Ishikawa (cell line): Measurements from ENCODE around the gene CNNM1.

Source experiments
- CEBPB ChIP-seq: IDR thresholded peaks from 2 replicates; pipeline ENCODE4 v1.6.1; 2012
- CREB1 ChIP-seq: IDR thresholded peaks from 2 replicates; pipeline ENCODE4 v1.6.1; 2012; ENCODE audit warnings: low read depth
- EGR1 ChIP-seq: IDR thresholded peaks from 2 replicates; pipeline ENCODE4 v1.6.1; 2012
- EP300 ChIP-seq: IDR thresholded peaks from 2 replicates; pipeline ENCODE4 v1.6.1; 2012; ENCODE audit warnings: borderline replicate concordance
- FOXM1 ChIP-seq: IDR thresholded peaks from 2 replicates; pipeline ENCODE4 v1.6.1; 2012; ENCODE audit warnings: low read depth, borderline replicate concordance
- NFIC ChIP-seq: IDR thresholded peaks from 2 replicates; pipeline ENCODE4 v1.6.1; 2012
- RAD21 ChIP-seq: IDR thresholded peaks from 2 replicates; pipeline ENCODE4 v1.6.1; 2012; ENCODE audit warnings: low read depth
- TAF1 ChIP-seq: IDR thresholded peaks from 2 replicates; pipeline ENCODE4 v1.6.1; 2012; ENCODE audit warnings: low read depth, mild to moderate bottlenecking
- TCF12 ChIP-seq: IDR thresholded peaks from 2 replicates; pipeline ENCODE4 v1.6.1; 2012; ENCODE audit warnings: low read depth
- TEAD4 ChIP-seq: IDR thresholded peaks from 2 replicates; pipeline ENCODE4 v1.6.1; 2012
- YY1 ChIP-seq: IDR thresholded peaks from 2 replicates; pipeline ENCODE4 v1.6.1; 2012; ENCODE audit warnings: low read depth
- ZBTB7A ChIP-seq: IDR thresholded peaks from 2 replicates; pipeline ENCODE4 v1.6.1; 2012; ENCODE audit warnings: low read depth
- TF ChIP-seq, protein P1 (sequence below): IDR thresholded peaks from 2 replicates; pipeline ENCODE4 v1.6.1; 2012; ENCODE audit warnings: low read depth, mild to moderate bottlenecking
- TF ChIP-seq, protein P2 (sequence below): IDR thresholded peaks from 2 replicates; pipeline ENCODE4 v1.6.1; 2012
- TF ChIP-seq, protein P3 (sequence below): IDR thresholded peaks from 2 replicates; pipeline ENCODE4 v1.6.1; 2012

CNNM1 gene

DNA sequence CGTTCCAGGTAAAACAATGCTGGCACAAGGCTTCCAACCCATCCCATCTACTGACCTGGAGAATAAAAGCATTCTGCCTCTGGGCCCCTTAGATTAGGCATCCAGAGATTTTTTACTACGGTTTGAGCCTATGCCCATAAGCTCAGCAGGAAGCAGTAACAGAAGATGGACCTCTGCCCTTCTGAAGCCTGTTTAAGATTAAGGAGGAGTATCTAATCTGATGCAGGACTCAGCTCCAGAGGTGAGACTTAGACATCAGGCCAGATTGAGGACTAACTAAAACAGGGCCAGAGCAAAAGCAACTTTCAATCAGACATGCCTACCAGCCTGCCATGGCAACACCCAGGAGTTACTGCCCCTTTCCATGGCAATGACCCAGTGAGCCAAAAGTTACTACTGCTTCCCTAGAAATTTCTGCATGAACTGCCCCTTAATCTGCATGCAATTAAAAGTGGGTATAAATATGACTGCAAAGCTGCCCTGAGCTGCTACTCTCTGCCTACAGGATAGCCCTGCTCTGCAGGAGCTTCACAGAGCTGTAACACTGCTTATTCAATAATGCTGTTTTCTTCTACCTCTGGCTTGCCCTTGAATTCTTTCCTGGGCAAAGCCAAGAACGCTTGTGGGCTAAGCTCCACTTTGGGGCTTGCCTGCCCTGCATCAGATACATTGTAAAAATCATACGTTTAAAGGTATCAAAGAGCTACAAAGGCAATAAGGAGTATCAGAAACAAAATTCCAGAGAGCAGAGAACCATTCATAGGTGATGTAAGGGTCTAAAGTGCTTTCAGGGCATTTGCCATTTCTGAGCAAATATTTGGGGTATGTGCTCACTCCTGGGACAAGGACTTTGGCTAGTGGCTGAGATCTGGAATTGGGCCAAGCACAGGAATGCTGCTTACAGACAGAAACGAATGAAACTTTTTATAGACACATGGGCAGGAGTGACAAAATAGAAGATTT is 25.0 kb upstream of the CNNM1 start:
- TF ChIP-seq YY1 (no peak), CEBPB (no peak), TEAD4 (no peak)
- TF ChIP-seq, protein P1, sequence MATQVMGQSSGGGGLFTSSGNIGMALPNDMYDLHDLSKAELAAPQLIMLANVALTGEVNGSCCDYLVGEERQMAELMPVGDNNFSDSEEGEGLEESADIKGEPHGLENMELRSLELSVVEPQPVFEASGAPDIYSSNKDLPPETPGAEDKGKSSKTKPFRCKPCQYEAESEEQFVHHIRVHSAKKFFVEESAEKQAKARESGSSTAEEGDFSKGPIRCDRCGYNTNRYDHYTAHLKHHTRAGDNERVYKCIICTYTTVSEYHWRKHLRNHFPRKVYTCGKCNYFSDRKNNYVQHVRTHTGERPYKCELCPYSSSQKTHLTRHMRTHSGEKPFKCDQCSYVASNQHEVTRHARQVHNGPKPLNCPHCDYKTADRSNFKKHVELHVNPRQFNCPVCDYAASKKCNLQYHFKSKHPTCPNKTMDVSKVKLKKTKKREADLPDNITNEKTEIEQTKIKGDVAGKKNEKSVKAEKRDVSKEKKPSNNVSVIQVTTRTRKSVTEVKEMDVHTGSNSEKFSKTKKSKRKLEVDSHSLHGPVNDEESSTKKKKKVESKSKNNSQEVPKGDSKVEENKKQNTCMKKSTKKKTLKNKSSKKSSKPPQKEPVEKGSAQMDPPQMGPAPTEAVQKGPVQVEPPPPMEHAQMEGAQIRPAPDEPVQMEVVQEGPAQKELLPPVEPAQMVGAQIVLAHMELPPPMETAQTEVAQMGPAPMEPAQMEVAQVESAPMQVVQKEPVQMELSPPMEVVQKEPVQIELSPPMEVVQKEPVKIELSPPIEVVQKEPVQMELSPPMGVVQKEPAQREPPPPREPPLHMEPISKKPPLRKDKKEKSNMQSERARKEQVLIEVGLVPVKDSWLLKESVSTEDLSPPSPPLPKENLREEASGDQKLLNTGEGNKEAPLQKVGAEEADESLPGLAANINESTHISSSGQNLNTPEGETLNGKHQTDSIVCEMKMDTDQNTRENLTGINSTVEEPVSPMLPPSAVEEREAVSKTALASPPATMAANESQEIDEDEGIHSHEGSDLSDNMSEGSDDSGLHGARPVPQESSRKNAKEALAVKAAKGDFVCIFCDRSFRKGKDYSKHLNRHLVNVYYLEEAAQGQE = no peak
- TF ChIP-seq, protein P2, sequence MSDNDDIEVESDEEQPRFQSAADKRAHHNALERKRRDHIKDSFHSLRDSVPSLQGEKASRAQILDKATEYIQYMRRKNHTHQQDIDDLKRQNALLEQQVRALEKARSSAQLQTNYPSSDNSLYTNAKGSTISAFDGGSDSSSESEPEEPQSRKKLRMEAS = no peak

GRCh38 chr10:99304862-99305229 is 24.3 kb upstream of the CNNM1 start:
- TF ChIP-seq, protein P2 = no peak
- TF ChIP-seq TEAD4 = no peak
- TF ChIP-seq RAD21 = no peak
- no peak for TF ChIP-seq CREB1
- TF ChIP-seq EGR1 = no peak
- no peak for TF ChIP-seq CEBPB
- TF ChIP-seq, protein P1 = no peak
- TF ChIP-seq NFIC = no peak

GRCh38 chr10:99312501-99312900 is 16.7 kb upstream of the CNNM1 start:
- TF ChIP-seq TEAD4 (no peak), ZBTB7A (no peak), CREB1 (no peak), FOXM1 (no peak), NFIC (no peak), RAD21 (no peak), TCF12 (no peak), CEBPB (no peak), YY1 (no peak), TAF1 (no peak), EGR1 (no peak)
- TF ChIP-seq, protein P3, sequence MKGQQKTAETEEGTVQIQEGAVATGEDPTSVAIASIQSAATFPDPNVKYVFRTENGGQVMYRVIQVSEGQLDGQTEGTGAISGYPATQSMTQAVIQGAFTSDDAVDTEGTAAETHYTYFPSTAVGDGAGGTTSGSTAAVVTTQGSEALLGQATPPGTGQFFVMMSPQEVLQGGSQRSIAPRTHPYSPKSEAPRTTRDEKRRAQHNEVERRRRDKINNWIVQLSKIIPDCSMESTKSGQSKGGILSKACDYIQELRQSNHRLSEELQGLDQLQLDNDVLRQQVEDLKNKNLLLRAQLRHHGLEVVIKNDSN = no peak
- TF ChIP-seq, protein P2 = no peak

GRCh38 chr10:99315853-99316252 is 13.3 kb upstream of the CNNM1 start:
- TF ChIP-seq EGR1 (no peak), RAD21 (no peak), TCF12 (no peak), CREB1 (no peak), TAF1 (no peak), CEBPB (no peak), ZBTB7A (no peak), FOXM1 (no peak), YY1 (no peak), NFIC (no peak), EP300 (no peak), TEAD4 (no peak)
- TF ChIP-seq, protein P3 = no peak
- TF ChIP-seq, protein P2 = no peak
- TF ChIP-seq, protein P1 = no peak
